ENCODE results near the gene DEFB125.

DNA sequence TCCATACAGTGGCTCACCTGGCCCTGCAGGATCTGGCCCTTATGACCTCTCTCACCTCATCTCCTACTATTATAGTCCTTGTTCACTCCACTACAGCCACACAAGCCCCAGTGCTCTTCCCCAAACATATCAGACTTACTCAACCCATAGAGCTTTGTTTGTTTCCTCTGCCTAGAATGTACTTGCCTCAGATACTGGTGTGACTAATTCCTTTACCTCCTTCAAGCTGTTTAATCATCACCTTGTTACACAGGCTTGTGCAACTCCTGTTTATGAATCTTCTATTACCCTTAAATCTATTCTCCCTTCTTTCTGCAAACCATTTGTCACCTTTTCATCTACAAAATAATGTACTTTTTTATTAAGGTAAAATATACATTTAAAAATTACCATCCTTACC lies 3.2 kb downstream of the DEFB125 start:
- TF ChIP-seq SIN3A (IDR thresholded peaks at IDR 0.05; ENCODE audit: low read depth) (no peak), POLR2A (IDR thresholded peaks at IDR 0.05; ENCODE audit: borderline replicate concordance, extremely low read depth, insufficient read depth, insufficient read length) (no peak), RAD21 (IDR thresholded peaks at IDR 0.05; ENCODE audit: low read depth) (no peak), EZH2 (IDR thresholded peaks at IDR 0.05) (no peak), ATF3 (IDR thresholded peaks at IDR 0.05) (no peak), POLR2AphosphoS5 (IDR thresholded peaks at IDR 0.05; ENCODE audit: low read depth, low read length) (no peak), JUND (IDR thresholded peaks at IDR 0.05) (no peak), REST (IDR thresholded peaks at IDR 0.05; ENCODE audit: low read depth) (no peak)
- TF ChIP-seq, protein P1, sequence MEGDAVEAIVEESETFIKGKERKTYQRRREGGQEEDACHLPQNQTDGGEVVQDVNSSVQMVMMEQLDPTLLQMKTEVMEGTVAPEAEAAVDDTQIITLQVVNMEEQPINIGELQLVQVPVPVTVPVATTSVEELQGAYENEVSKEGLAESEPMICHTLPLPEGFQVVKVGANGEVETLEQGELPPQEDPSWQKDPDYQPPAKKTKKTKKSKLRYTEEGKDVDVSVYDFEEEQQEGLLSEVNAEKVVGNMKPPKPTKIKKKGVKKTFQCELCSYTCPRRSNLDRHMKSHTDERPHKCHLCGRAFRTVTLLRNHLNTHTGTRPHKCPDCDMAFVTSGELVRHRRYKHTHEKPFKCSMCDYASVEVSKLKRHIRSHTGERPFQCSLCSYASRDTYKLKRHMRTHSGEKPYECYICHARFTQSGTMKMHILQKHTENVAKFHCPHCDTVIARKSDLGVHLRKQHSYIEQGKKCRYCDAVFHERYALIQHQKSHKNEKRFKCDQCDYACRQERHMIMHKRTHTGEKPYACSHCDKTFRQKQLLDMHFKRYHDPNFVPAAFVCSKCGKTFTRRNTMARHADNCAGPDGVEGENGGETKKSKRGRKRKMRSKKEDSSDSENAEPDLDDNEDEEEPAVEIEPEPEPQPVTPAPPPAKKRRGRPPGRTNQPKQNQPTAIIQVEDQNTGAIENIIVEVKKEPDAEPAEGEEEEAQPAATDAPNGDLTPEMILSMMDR (IDR thresholded peaks at IDR 0.05 in 2 of 3, conservative IDR thresholded peaks at IDR 0.05 in 1 of 3; ENCODE audit: borderline replicate concordance in 1 of 3, insufficient read depth in 1 of 3, low read depth in 2 of 3, low read length in 2 of 3): no peak

All from HCT116 (cell line).